ENCODE measurements around the gene DIP2C. TPM values are rescaled to one million over a fixed set of nuclear protein-coding genes. Genes with fewer than 3 reads are reported as not detected.

Gene DIP2C
- polyA plus RNA-seq, 1 donor, result 21.6 TPM

GRCh38 chr10:627032-627992 is 62.2 kb downstream of the DIP2C start:
- DNase-seq, result no peak

GRCh38 chr10:625751-626711 is 63.4 kb downstream of the DIP2C start:
- DNase-seq, result no peak

- DNase-seq, result no peak
Measured at GRCh38 chr10:625333-625696, 64.2 kb downstream of the DIP2C start.

- no peak for DNase-seq
Measured at GRCh38 chr10:624605-625332, 64.7 kb downstream of the DIP2C start.

- no peak for DNase-seq
Measured at GRCh38 chr10:624312-624604, 65.2 kb downstream of the DIP2C start.

- no peak for DNase-seq
Measured at GRCh38 chr10:623477-624311, 65.8 kb downstream of the DIP2C start.

- DNase-seq, result no peak
Measured at GRCh38 chr10:623014-623413, 66.5 kb downstream of the DIP2C start.

- DNase-seq, result no peak
Measured at GRCh38 chr10:621981-622740, 67.3 kb downstream of the DIP2C start.

GRCh38 chr10:621513-621912 is 68.0 kb downstream of the DIP2C start:
- DNase-seq, result no peak

GRCh38 chr10:620971-621370 is 68.5 kb downstream of the DIP2C start:
- DNase-seq, result no peak

- DNase-seq, result no peak
Measured at GRCh38 chr10:620417-620816, 69.1 kb downstream of the DIP2C start.

GRCh38 chr10:619710-620109 is 69.8 kb downstream of the DIP2C start:
- no peak for DNase-seq

GRCh38 chr10:618229-618989 is 71.1 kb downstream of the DIP2C start:
- DNase-seq, result no peak

GRCh38 chr10:617471-617870 is 72.0 kb downstream of the DIP2C start:
- DNase-seq, result no peak

- DNase-seq, result no peak
Measured at GRCh38 chr10:615583-616152, 73.8 kb downstream of the DIP2C start.

- no peak for DNase-seq
Measured at GRCh38 chr10:614790-615582, 74.5 kb downstream of the DIP2C start.

GRCh38 chr10:614139-614711 is 75.2 kb downstream of the DIP2C start:
- no peak for DNase-seq
